Measurements from ENCODE around the gene CDK11B. TPM values are rescaled to one million over a fixed set of nuclear protein-coding genes. Genes with fewer than 3 reads are reported as not detected.

The CDK11B gene
- total RNA-seq, 4 donors from 2014 or later, result 12.6 to 31.8 (median 24.7) TPM

DNA sequence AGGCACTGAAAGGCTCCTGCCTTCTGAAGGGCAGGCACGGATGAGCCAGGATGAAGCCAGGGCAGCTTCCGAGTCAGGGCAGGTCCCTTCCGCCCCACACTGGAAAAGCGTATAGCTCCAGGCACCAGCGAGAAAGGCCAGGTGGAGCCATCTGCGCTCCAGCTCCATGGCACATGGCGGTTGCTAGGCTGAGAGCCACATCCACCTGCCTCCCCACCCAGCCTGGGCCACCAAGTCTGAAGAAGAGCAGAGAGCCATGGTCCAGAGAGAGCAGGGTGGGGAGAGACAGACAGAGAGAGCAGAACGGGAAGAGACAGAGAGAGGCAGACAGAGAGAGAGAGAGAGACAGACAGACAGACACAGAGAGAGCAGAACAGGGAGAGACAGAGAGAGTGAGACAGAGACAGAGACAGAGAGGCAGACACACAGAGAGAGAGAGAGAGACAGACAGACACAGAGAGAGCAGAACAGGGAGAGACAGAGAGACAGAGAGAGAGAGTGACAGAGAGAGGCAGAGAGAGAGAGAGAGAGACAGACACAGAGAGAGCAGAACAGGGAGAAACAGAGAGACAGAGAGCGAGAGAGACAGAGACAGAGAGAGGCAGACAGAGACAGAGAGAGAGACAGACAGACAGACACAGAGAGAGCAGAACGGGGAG lies 64.1 kb downstream of the CDK11B start:
- Histone ChIP-seq H3K27ac (no peak overlapping the region), H3K4me1 (peaks cover 0 to 17% (median 2%) of the 10 kb centered on the region in 4 donors), H3K9me3 (no peaks in the 10 kb centered on the region), H3K4me3 (no peak overlapping the region), H3K27me3 (peaks cover 0 to 25% of the 10 kb centered on the region in 2 donors), H3K36me3 (no peaks in the 10 kb centered on the region)
- DNase-seq (ENCODE audit: low spot score in 2 of 2), result no peak
- TF ChIP-seq, protein P1, sequence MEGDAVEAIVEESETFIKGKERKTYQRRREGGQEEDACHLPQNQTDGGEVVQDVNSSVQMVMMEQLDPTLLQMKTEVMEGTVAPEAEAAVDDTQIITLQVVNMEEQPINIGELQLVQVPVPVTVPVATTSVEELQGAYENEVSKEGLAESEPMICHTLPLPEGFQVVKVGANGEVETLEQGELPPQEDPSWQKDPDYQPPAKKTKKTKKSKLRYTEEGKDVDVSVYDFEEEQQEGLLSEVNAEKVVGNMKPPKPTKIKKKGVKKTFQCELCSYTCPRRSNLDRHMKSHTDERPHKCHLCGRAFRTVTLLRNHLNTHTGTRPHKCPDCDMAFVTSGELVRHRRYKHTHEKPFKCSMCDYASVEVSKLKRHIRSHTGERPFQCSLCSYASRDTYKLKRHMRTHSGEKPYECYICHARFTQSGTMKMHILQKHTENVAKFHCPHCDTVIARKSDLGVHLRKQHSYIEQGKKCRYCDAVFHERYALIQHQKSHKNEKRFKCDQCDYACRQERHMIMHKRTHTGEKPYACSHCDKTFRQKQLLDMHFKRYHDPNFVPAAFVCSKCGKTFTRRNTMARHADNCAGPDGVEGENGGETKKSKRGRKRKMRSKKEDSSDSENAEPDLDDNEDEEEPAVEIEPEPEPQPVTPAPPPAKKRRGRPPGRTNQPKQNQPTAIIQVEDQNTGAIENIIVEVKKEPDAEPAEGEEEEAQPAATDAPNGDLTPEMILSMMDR (IDR thresholded peaks at IDR 0.05), result no peak
- no peak for TF ChIP-seq EP300 (IDR thresholded peaks at IDR 0.05)
- 61 to 65% methylated on average over 7 to 9 of the region's 10 CpGs for WGBS, 2 donors

DNA sequence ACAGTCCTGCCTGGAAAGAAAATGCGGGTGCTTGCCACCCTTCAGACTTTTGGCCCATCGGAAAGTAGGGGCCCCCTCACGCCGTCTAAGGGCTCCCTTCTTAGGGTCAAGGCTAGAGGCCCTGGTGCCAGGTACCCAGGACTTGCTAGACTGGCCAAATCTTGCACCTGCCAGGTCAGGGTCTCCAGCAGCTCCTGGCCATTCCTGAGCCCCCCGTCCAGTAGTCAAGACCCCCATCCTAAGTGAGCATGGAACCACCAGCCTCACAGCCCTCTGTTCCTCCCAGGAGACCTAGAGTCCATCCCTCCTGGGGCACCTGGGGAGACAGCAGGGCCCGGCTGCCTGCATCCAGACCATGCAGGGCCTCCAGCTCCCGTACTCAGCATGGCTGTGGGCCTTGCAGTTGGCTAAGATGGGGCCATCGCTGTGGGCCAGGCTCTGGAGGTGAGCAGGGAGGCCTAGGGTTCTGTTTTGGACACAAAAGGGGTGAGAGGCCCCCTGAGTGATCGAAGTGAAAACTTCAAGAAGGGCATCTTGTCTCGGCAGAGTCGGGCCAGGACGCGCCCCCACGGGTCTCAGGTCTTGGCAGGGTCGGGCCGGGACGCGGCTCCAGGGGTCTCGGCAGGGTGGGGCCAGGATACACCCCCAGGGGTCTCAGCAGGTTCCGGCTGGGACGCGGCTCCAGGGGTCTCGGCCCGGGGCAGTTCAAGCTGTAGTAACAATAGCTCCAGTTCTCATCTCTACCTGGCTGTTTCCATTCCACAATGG lies 64.8 kb downstream of the CDK11B start:
- Histone ChIP-seq H3K36me3 (no peaks in the 10 kb centered on the region), H3K4me1 (peaks cover 0 to 12% (median 0%) of the 10 kb centered on the region in 4 donors), H3K27me3 (peaks cover 0 to 22% of the 10 kb centered on the region in 2 donors), H3K9me3 (no peaks in the 10 kb centered on the region), H3K27ac (no peak overlapping the region), H3K4me3 (no peak overlapping the region)
- no peak for DNase-seq (ENCODE audit: low spot score in 2 of 2)
- TF ChIP-seq, protein P1 (IDR thresholded peaks at IDR 0.05), result no peak
- TF ChIP-seq EP300 (IDR thresholded peaks at IDR 0.05) (no peak), POLR2A (IDR thresholded peaks at IDR 0.05) (no peak)
- 78 to 81% methylated on average over 24 of the region's 24 CpGs for WGBS, 2 donors

DNA sequence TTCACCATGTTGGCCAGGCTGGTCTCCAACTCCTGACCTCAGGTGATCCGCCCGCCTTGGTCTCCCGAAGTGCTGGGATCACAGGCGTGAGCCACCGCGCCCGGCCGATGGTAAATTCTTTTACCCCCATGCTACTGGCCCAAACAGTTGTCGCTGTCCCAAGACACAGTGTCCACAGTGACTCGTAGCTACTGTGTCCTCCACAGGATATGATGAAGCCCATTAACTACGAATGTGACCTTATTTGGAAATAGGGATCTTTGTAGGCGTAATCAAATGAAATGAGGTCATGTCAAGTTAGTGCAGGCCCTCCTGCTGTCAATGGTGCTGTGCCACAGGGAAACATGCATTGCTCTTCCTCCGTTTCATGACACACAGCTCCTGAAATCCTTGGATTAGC lies 67.4 kb downstream of the CDK11B start:
- no peaks in the 10 kb centered on the region for H3K36me3 ChIP-seq
- H3K27ac ChIP-seq, result no peak overlapping the region
- H3K4me1 ChIP-seq, result no peaks in the 10 kb centered on the region
- no peak overlapping the region for H3K4me3 ChIP-seq
- no peak for DNase-seq (ENCODE audit: low spot score in 2 of 2)
- TF ChIP-seq POLR2A (IDR thresholded peaks at IDR 0.05), result no peak
- TF ChIP-seq, protein P1 (IDR thresholded peaks at IDR 0.05), result no peak
- peaks cover 0 to 4% of the 10 kb centered on the region in 2 donors for H3K27me3 ChIP-seq
- WGBS, 2 donors, result 88 to 90% methylated on average over 13 of the region's 13 CpGs
- no peaks in the 10 kb centered on the region for H3K9me3 ChIP-seq

Other genes with a start within 250 kb of the CDK11B start
- gene ANKRD65, start 237.7 kb downstream of the CDK11B start, total RNA-seq, result 10 to 100 TPM; 13.8 to 32.6 (median 19.4) TPM
- gene VWA1, start 223.3 kb downstream of the CDK11B start, total RNA-seq, result 100 to 1,000 TPM; 142 to 261 (median 161) TPM
- gene ATAD3C, start 209.3 kb downstream of the CDK11B start, total RNA-seq, result 1 to 10 TPM in 3 of 4 donors, under 1 TPM in 1; 0.42 to 9.9 (median 3.2) TPM
- 10 to 100 TPM; 18.4 to 48.9 (median 22.5) TPM for gene ATAD3B, start 187.2 kb downstream of the CDK11B start, total RNA-seq
- gene ATAD3A, start 146.8 kb downstream of the CDK11B start, total RNA-seq, result 10 to 100 TPM; 19.6 to 47.4 (median 27.0) TPM
- 10 to 100 TPM in 1 of 4 donors, 1 to 10 TPM in 2, not detected in 1; 4.0 to 27.3 (median 5.1) TPM for gene TMEM240, start 118.4 kb downstream of the CDK11B start, total RNA-seq
- gene SSU72, start 84.1 kb downstream of the CDK11B start, total RNA-seq, result 100 to 1,000 TPM; 129 to 161 (median 146) TPM
- 1 to 10 TPM; 1.4 to 3.0 (median 2.0) TPM for gene FNDC10, start 58.9 kb downstream of the CDK11B start, total RNA-seq
- gene MIB2, start 43.5 kb downstream of the CDK11B start, total RNA-seq, result 100 to 1,000 TPM in 1 of 4 donors, 10 to 100 TPM in 3; 50.5 to 108 (median 98.6) TPM
- gene MMP23B, start 26.8 kb downstream of the CDK11B start, total RNA-seq, result 1 to 10 TPM; 1.2 to 6.6 (median 3.8) TPM
- 10 to 100 TPM; 38.2 to 67.8 (median 46.1) TPM for gene SLC35E2B, start 33.8 kb upstream of the CDK11B start, total RNA-seq
- 10 to 100 TPM; 36.1 to 71.1 (median 54.6) TPM for gene CDK11A, start 65.4 kb upstream of the CDK11B start, total RNA-seq
- 100 to 1,000 TPM; 111 to 145 (median 119) TPM for gene NADK, start 119.5 kb upstream of the CDK11B start, total RNA-seq
- 100 to 1,000 TPM; 150 to 191 (median 159) TPM for gene GNB1, start 232.1 kb upstream of the CDK11B start, total RNA-seq

Measured in tibial nerve (tissue), 4 donors.